Esophagus squamous epithelium (tissue), 5 donors: ENCODE data around the gene MTHFD2L. TPM values are rescaled to one million over a fixed set of nuclear protein-coding genes. Genes with fewer than 3 reads are reported as not detected.

Experiments
- DNase-seq: peaks from one replicate; lab custom pipeline; 2025; lab: John Stamatoyannopoulos, UW
- H3K27ac ChIP-seq, 4 donors: fragments of 200-600 bp; sonication (generic); one replicate each; pipeline ENCODE4 v1.5.1; 2016 to 2019; ENCODE audit warnings: mild to moderate bottlenecking in 1 of 4
- H3K27me3 ChIP-seq, 4 donors: fragments of 200-600 bp; sonication (generic); 1 replicate in 3 of 4; 2 replicates in 1 of 4; pipeline versions ENCODE4 v1.5.1 to v1.6.0; 2017 to 2021; ENCODE audit warnings: antibody characterized with exemption in 1 of 4
- H3K36me3 ChIP-seq, 3 donors: fragments of 200-600 bp; sonication (generic); one replicate each; pipeline ENCODE4 v1.5.1; 2016 to 2019
- H3K4me1 ChIP-seq, 3 donors: fragments of 200-600 bp; sonication (generic); one replicate each; pipeline ENCODE4 v1.5.1; 2017 to 2019
- H3K4me3 ChIP-seq, 4 donors: fragments of 200-600 bp; sonication (generic); 1 replicate in 3 of 4; 2 replicates in 1 of 4; pipeline ENCODE4 v1.5.1; 2016 to 2019; ENCODE audit warnings: mild to moderate bottlenecking in 2 of 4, moderate library complexity in 1 of 4
- H3K9me3 ChIP-seq, 3 donors: fragments of 200-600 bp; sonication (generic); one replicate each; pipeline ENCODE4 v1.5.1; 2016 to 2019
- CTCF ChIP-seq, 6 experiments: fragments of 450-650 bp in 4 of 6; fragments of 200-600 bp in 2 of 6; sonication (generic) in 2 of 6; IDR thresholded peaks; one replicate each; pipeline ENCODE4 v1.5.1; 2016 to 2019; ENCODE audit warnings: antibody characterized with exemption in 6 of 6, mild to moderate bottlenecking in 4 of 6, moderate library complexity in 4 of 6
- POLR2A ChIP-seq, 4 donors: fragments of 450-650 bp; IDR thresholded peaks; one replicate each; pipeline ENCODE4 v1.6.1; 2017; ENCODE audit warnings: antibody characterized with exemption in 4 of 4, mild to moderate bottlenecking in 4 of 4, moderate library complexity in 3 of 4
- WGBS, 2 donors: methylation state at CpG; one replicate each; pipeline ENCODE4 v1.1.5; 2018; 5-methylcytosine and 5-hydroxymethylcytosine counted together
- intact Hi-C: fragments of 100-400 bp; cut with DNase I; formaldehyde crosslinking; loops from one replicate; pipeline ENCODE4 v1.15.0; 2022
- total RNA-seq, 4 donors: library from RNA; depleted of rRNA; stranded (reverse); fragments of >200 nt; gene quantifications; one replicate each; pipeline ENCODE4 v1.1.0, GENCODE V29; 2016
- donor health status: DM: yes; HTN: yes; CAD: no.

MTHFD2L gene
- total RNA-seq, 4 donors from 2014 or later: 9.9 to 22.9 (median 19.1) TPM

GRCh38 chr4:74255096-74255495 lies 97.2 kb downstream of the MTHFD2L start:
- Histone ChIP-seq H3K27ac (no peak overlapping the region), H3K9me3 (peaks cover 0 to 21% (median 11%) of the 10 kb centered on the region in 3 donors), H3K4me3 (no peak overlapping the region), H3K27me3 (no peaks in the 10 kb centered on the region), H3K4me1 (peaks cover 0 to 16% (median 0%) of the 10 kb centered on the region in 3 donors), H3K36me3 (peaks cover 0 to 5% (median 0%) of the 10 kb centered on the region in 3 donors)
- intact Hi-C loops: no loop called here
- DNase-seq: no peak
- TF ChIP-seq CTCF (IDR thresholded peaks at IDR 0.05): no peak
- TF ChIP-seq POLR2A (IDR thresholded peaks at IDR 0.05): no peak
- WGBS, 2 donors: 94% methylated on average over 1 of the region's 1 CpG; no CpG with 5 or more reads in 1 of the 2 donors

GRCh38 chr4:74258963-74259362 lies 101.0 kb downstream of the MTHFD2L start:
- no peak for TF ChIP-seq CTCF (IDR thresholded peaks at IDR 0.05)
- peaks cover 0 to 16% (median 0%) of the 10 kb centered on the region in 3 donors for H3K4me1 ChIP-seq
- no peak overlapping the region for H3K27ac ChIP-seq
- H3K27me3 ChIP-seq: no peaks in the 10 kb centered on the region
- intact Hi-C loops: no loop called here
- DNase-seq: no peak
- H3K36me3 ChIP-seq: no peaks in the 10 kb centered on the region
- 56 to 63% methylated on average over 1 of the region's 1 CpG for WGBS, 2 donors
- peaks cover 0 to under 1% (median 0%) of the 10 kb centered on the region in 3 donors for H3K9me3 ChIP-seq
- H3K4me3 ChIP-seq: no peak overlapping the region

GRCh38 chr4:74260036-74260435 lies 102.1 kb downstream of the MTHFD2L start:
- Histone ChIP-seq H3K36me3 (no peaks in the 10 kb centered on the region), H3K4me1 (peaks cover 0 to 16% (median 0%) of the 10 kb centered on the region in 3 donors), H3K9me3 (no peaks in the 10 kb centered on the region), H3K27ac (no peak overlapping the region), H3K4me3 (no peak overlapping the region), H3K27me3 (no peaks in the 10 kb centered on the region)
- 92 to 100% methylated on average over 1 of the region's 1 CpG for WGBS, 2 donors
- DNase-seq: no peak
- no peak for TF ChIP-seq CTCF (IDR thresholded peaks at IDR 0.05)
- TF ChIP-seq POLR2A (IDR thresholded peaks at IDR 0.05): no peak
- intact Hi-C loops: no loop called here

- Histone ChIP-seq H3K4me1 (peaks cover 0 to 19% (median 2%) of the 10 kb centered on the region in 3 donors), H3K4me3 (no peak overlapping the region), H3K9me3 (no peaks in the 10 kb centered on the region), H3K27me3 (no peaks in the 10 kb centered on the region), H3K36me3 (no peaks in the 10 kb centered on the region), H3K27ac (no peak overlapping the region)
- DNase-seq: no peak
- TF ChIP-seq POLR2A (IDR thresholded peaks at IDR 0.05) (no peak), CTCF (IDR thresholded peaks at IDR 0.05) (no peak)
- intact Hi-C loops: no loop called here
These were observed 104.6 kb downstream of the MTHFD2L start for GRCh38 chr4:74262522-74262921.

GRCh38 chr4:74263551-74263950 lies 105.6 kb downstream of the MTHFD2L start:
- DNase-seq: no peak
- no peaks in the 10 kb centered on the region for H3K27me3 ChIP-seq
- peaks cover 3 to 29% (median 8%) of the 10 kb centered on the region in 3 donors for H3K4me1 ChIP-seq
- H3K9me3 ChIP-seq: no peaks in the 10 kb centered on the region
- H3K36me3 ChIP-seq: no peaks in the 10 kb centered on the region
- TF ChIP-seq CTCF (IDR thresholded peaks at IDR 0.05) (no peak), POLR2A (IDR thresholded peaks at IDR 0.05) (no peak)
- H3K27ac ChIP-seq: no peak overlapping the region
- intact Hi-C loops: no loop called here
- H3K4me3 ChIP-seq: no peak overlapping the region
